GM23248 (cell line): ENCODE data around the gene ITPRID2. TPM values are rescaled to one million over a fixed set of nuclear protein-coding genes. Genes with fewer than 3 reads are reported as not detected.

ENCODE experiments used
- DNase-seq: peaks from one replicate; pipeline ENCODE4 v3.0.0-alpha.2; 2015
- H2AFZ ChIP-seq: fragments of 200-600 bp; sonication (generic); 2 replicates; pipeline ENCODE4 v1.6.1; 2016; ENCODE audit warnings: antibody characterized with exemption
- H3F3A ChIP-seq: fragments of 200-600 bp; sonication (generic); 2 replicates; pipeline ENCODE4 v1.6.1; 2016; ENCODE audit warnings: mild to moderate bottlenecking, antibody characterized with exemption, mixed run types; ENCODE audit not compliant: insufficient read depth
- H3K27ac ChIP-seq: fragments of 200-600 bp; sonication (generic); 2 replicates; pipeline ENCODE4 v1.5.1; 2016; ENCODE audit warnings: mild to moderate bottlenecking
- H3K27me3 ChIP-seq: fragments of 200-600 bp; sonication (generic); replicated peaks from 2 replicates; pipeline ENCODE4 v1.6.1; 2016; ENCODE audit warnings: mild to moderate bottlenecking; ENCODE audit not compliant: insufficient read depth
- H3K36me3 ChIP-seq: fragments of 200-600 bp; sonication (generic); 2 replicates; pipeline ENCODE4 v1.6.1; 2016; ENCODE audit warnings: low read depth, mild to moderate bottlenecking
- H3K4me1 ChIP-seq: fragments of 200-600 bp; sonication (generic); 2 replicates; pipeline ENCODE4 v1.6.1; 2016; ENCODE audit warnings: mild to moderate bottlenecking; ENCODE audit not compliant: insufficient read depth
- H3K4me2 ChIP-seq: fragments of 200-600 bp; sonication (generic); one replicate; pipeline ENCODE4 v1.6.1; 2016; ENCODE audit warnings: mild to moderate bottlenecking; ENCODE audit not compliant: unreplicated experiment
- H3K4me3 ChIP-seq: fragments of 200-600 bp; sonication (generic); 2 replicates; pipeline ENCODE4 v1.5.1; 2016; ENCODE audit warnings: mild to moderate bottlenecking
- H3K79me2 ChIP-seq: fragments of 200-600 bp; sonication (generic); 2 replicates; pipeline ENCODE4 v1.6.1; 2016; ENCODE audit warnings: mild to moderate bottlenecking; ENCODE audit not compliant: insufficient read depth
- H3K9ac ChIP-seq: fragments of 200-600 bp; sonication (generic); 2 replicates; pipeline ENCODE4 v1.6.1; 2016; ENCODE audit warnings: mild to moderate bottlenecking
- H3K9me2 ChIP-seq: fragments of 200-600 bp; sonication (generic); 2 replicates; pipeline ENCODE4 v1.6.1; 2016; ENCODE audit warnings: mixed run types, mild to moderate bottlenecking, moderate library complexity; ENCODE audit not compliant: insufficient read depth
- H3K9me3 ChIP-seq: fragments of 200-600 bp; sonication (generic); one replicate; pipeline ENCODE4 v1.6.1; 2017; ENCODE audit warnings: low read depth
- H4K20me1 ChIP-seq: fragments of 200-600 bp; sonication (generic); 2 replicates; pipeline ENCODE4 v1.6.0; 2016; ENCODE audit not compliant: insufficient read depth
- EZH2 ChIP-seq: fragments of 200-600 bp; sonication (generic); IDR thresholded peaks from 2 replicates; pipeline ENCODE4 v1.6.1; 2018; ENCODE audit warnings: antibody characterized with exemption, mild to moderate bottlenecking; ENCODE audit not compliant: insufficient read depth, poor library complexity, severe bottlenecking
- EZH2phosphoT487 ChIP-seq: fragments of 200-600 bp; sonication (generic); IDR thresholded peaks from 2 replicates; pipeline ENCODE4 v1.6.1; 2018; ENCODE audit warnings: antibody characterized with exemption, moderate library complexity, mild to moderate bottlenecking, low read depth; ENCODE audit not compliant: insufficient read depth
- WGBS, 2 experiments: methylation state at CpG; one replicate each; pipeline ENCODE4 v1.1.6; 2015 to 2017; ENCODE audit warnings: low lambda C conversion rate in 2 of 2, low coverage in 1 of 2; ENCODE audit errors: missing lambda C conversion rate in 2 of 2; 5-methylcytosine and 5-hydroxymethylcytosine counted together
- in situ Hi-C: fragments of 300-500 bp; cut with MboI; formaldehyde crosslinking; loops from 2 replicates; pipeline ENCODE4 v1.15.0; 2020
- polyA plus RNA-seq: library from polyadenylated mRNA; unstranded; fragments of >200 nt; fragmentation: Nextera tagmentation; extraction: Ambion mirVana; gene quantifications from 2 replicates; pipeline ENCODE4 v1.2.1, GENCODE V29; 2016
- total RNA-seq: library from RNA; depleted of rRNA; stranded (reverse); fragments of >200 nt; shearing (Covaris generic); gene quantifications from 2 replicates; pipeline ENCODE4 v1.2.3, GENCODE V29; 2014

Gene ITPRID2
- total and polyA plus RNA-seq, 2 experiments from 2014 or later = 26.4 to 52.7 TPM

- no peak overlapping the region for H3K4me2 ChIP-seq
- no peak overlapping the region for H3K27ac ChIP-seq
- H3K4me1 ChIP-seq = peaks cover 19% of the 10 kb centered on the region
- TF ChIP-seq EZH2 (no peak), EZH2phosphoT487 (no peak)
- 93 to 94% methylated on average over 8 of the region's 8 CpGs for WGBS, 2 experiments
- H3F3A ChIP-seq = 0 out of 2 replicates have a peak, but pooled peaks cover 16% of the 10 kb centered on the region
- no peaks in the 10 kb centered on the region for H3K79me2 ChIP-seq
- in situ Hi-C loops = loop anchor here (25.0 kb wide), 1 partner anchor 717 kb away; no protein-coding TSS in a partner anchor
- H3K9me2 ChIP-seq = no peaks in the 10 kb centered on the region
- no peak overlapping the region for H2AFZ ChIP-seq
- no peaks in the 10 kb centered on the region for H3K9me3 ChIP-seq
- no peaks in the 10 kb centered on the region for H4K20me1 ChIP-seq
- DNase-seq = no peak
- no peaks in the 10 kb centered on the region for H3K27me3 ChIP-seq
- H3K36me3 ChIP-seq = no peaks in the 10 kb centered on the region
- H3K9ac ChIP-seq = no peak overlapping the region
- no peak overlapping the region for H3K4me3 ChIP-seq
Observed at GRCh38 chr2:181944914-181945291, 53.4 kb downstream of the ITPRID2 start.

GRCh38 chr2:181946444-181947127 lies 55.1 kb downstream of the ITPRID2 start:
- H3K36me3 ChIP-seq = no peaks in the 10 kb centered on the region
- WGBS, 2 experiments = 10 to 18% methylated on average over 1 of the region's 1 CpG
- no peak overlapping the region for H3K9ac ChIP-seq
- no peaks in the 10 kb centered on the region for H3K27me3 ChIP-seq
- no peak overlapping the region for H3K4me2 ChIP-seq
- no peak overlapping the region for H2AFZ ChIP-seq
- 0 out of 2 replicates have a peak, but pooled peaks cover 16% of the 10 kb centered on the region for H3F3A ChIP-seq
- H4K20me1 ChIP-seq = no peaks in the 10 kb centered on the region
- H3K9me3 ChIP-seq = no peaks in the 10 kb centered on the region
- in situ Hi-C loops = loop anchor here (25.0 kb wide), 1 partner anchor 716 kb away; no protein-coding TSS in a partner anchor
- no peak overlapping the region for H3K4me3 ChIP-seq
- no peaks in the 10 kb centered on the region for H3K9me2 ChIP-seq
- H3K27ac ChIP-seq = no peak overlapping the region
- peaks cover 19% of the 10 kb centered on the region for H3K4me1 ChIP-seq
- no peaks in the 10 kb centered on the region for H3K79me2 ChIP-seq
- TF ChIP-seq EZH2 (no peak), EZH2phosphoT487 (no peak)
- peak; percentile 14 for DNase-seq

DNA sequence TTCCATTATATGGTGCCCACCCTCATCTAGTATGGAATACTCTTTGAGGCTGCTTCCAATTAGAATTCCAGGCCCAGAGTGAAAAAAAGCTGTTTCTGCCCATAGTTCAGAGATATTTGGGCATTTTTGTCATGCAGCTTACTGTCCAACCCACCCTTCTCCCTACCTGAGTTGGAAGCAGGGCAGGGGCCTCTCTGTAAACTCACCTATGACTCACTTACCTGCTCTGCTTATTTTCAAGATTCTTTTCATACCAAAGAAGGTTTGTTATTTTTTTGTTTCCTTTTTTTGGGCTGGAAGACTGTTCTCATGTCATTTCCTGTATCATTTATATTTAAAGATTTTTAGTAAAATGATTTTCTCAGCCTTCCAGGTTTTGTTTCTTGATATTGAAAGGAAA lies 55.7 kb downstream of the ITPRID2 start:
- H3K79me2 ChIP-seq = no peaks in the 10 kb centered on the region
- no peaks in the 10 kb centered on the region for H3K27me3 ChIP-seq
- no peaks in the 10 kb centered on the region for H3K9me3 ChIP-seq
- H3K4me2 ChIP-seq = no peak overlapping the region
- no peak overlapping the region for H3K9ac ChIP-seq
- no peak overlapping the region for H3K27ac ChIP-seq
- no peak for DNase-seq
- H3K9me2 ChIP-seq = no peaks in the 10 kb centered on the region
- H3F3A ChIP-seq = 0 out of 2 replicates have a peak, but pooled peaks cover 16% of the 10 kb centered on the region
- no peaks in the 10 kb centered on the region for H3K36me3 ChIP-seq
- in situ Hi-C loops = loop anchor here (25.0 kb wide), 1 partner anchor 715 kb away; no protein-coding TSS in a partner anchor
- peaks cover 19% of the 10 kb centered on the region for H3K4me1 ChIP-seq
- H2AFZ ChIP-seq = no peak overlapping the region
- no peaks in the 10 kb centered on the region for H4K20me1 ChIP-seq
- TF ChIP-seq EZH2 (no peak), EZH2phosphoT487 (no peak)
- H3K4me3 ChIP-seq = no peak overlapping the region

- H3K4me3 ChIP-seq = no peak overlapping the region
Observed at GRCh38 chr2:181948227-181948626, 56.7 kb downstream of the ITPRID2 start.

More at GRCh38 chr2:181948227-181948626, 56.7 kb downstream of the ITPRID2 start:
- Histone ChIP-seq H3K27me3 (no peaks in the 10 kb centered on the region), H3K4me1 (peaks cover 19% of the 10 kb centered on the region), H3K9me3 (no peaks in the 10 kb centered on the region), H3K4me2 (no peak overlapping the region), H3F3A (0 out of 2 replicates have a peak, but pooled peaks cover 16% of the 10 kb centered on the region), H3K9ac (no peak overlapping the region), H3K79me2 (no peaks in the 10 kb centered on the region), H3K36me3 (no peaks in the 10 kb centered on the region), H2AFZ (no peak overlapping the region), H3K9me2 (no peaks in the 10 kb centered on the region), H3K27ac (no peak overlapping the region), H4K20me1 (no peaks in the 10 kb centered on the region)
- no peak for DNase-seq
- TF ChIP-seq EZH2phosphoT487 (no peak), EZH2 (no peak)
- WGBS, 2 experiments = 81 to 89% methylated on average over 2 of the region's 2 CpGs
- in situ Hi-C loops = loop anchor here (25.0 kb wide), 1 partner anchor 714 kb away; no protein-coding TSS in a partner anchor
